Measurements from ENCODE around the gene POGZ.

- no peak for TF ChIP-seq CTCF (IDR thresholded peaks at IDR 0.05)
- TF ChIP-seq POLR2A (IDR thresholded peaks at IDR 0.05), result no peak
Observed at GRCh38 chr1:151477066-151477465, 17.8 kb upstream of the POGZ start.
